Measurements from ENCODE around the gene OR52E5.

OR52E5 gene

GRCh38 chr11:5937868-5938602, 45.0 kb downstream of the OR52E5 start:
- no peak for DNase-seq

- DNase-seq, result no peak
Observed at GRCh38 chr11:5938603-5938965, 45.6 kb downstream of the OR52E5 start.

- DNase-seq, result no peak
Observed at GRCh38 chr11:5940748-5941147, 47.7 kb downstream of the OR52E5 start.

- no peak for DNase-seq
Observed at GRCh38 chr11:5941951-5942350, 48.9 kb downstream of the OR52E5 start, which contains the start of gene OR56A3. Gene OR56A3 (plus strand): TSS chr11:5942251. CDS start chr11:5947347, 5,096 bp downstream.

Measured in DMS153 (cell line).